ENCODE data around the gene ELOVL4. TPM values are rescaled to one million over a fixed set of nuclear protein-coding genes. Genes with fewer than 3 reads are reported as not detected.

ELOVL4 gene
- total RNA-seq, 6 experiments from 2014 or later: 5.7 to 7.4 (median 6.7) TPM

GRCh38 chr6:79913369-79913768 is 34.0 kb downstream of the ELOVL4 start:
- H3K4me3 Mint-ChIP-seq: no peak overlapping the region
- no peaks in the 10 kb centered on the region for H3K27me3 Mint-ChIP-seq (ENCODE audit: insufficient read depth)
- H3K27ac Mint-ChIP-seq: no peak overlapping the region
- DNase-seq: no peak
- no peaks in the 10 kb centered on the region for H3K9me3 Mint-ChIP-seq
- no peak for TF ChIP-seq CTCF (IDR thresholded peaks at IDR 0.05)
- H3K36me3 Mint-ChIP-seq (ENCODE audit: low read depth): no peaks in the 10 kb centered on the region
- no peaks in the 10 kb centered on the region for H3K4me1 Mint-ChIP-seq (ENCODE audit: low read depth)

GRCh38 chr6:79911992-79912391 is 35.4 kb downstream of the ELOVL4 start:
- Mint-ChIP-seq H3K27me3 (ENCODE audit: insufficient read depth) (no peaks in the 10 kb centered on the region), H3K36me3 (ENCODE audit: low read depth) (no peaks in the 10 kb centered on the region), H3K4me1 (ENCODE audit: low read depth) (no peaks in the 10 kb centered on the region), H3K4me3 (no peak overlapping the region), H3K27ac (no peak overlapping the region), H3K9me3 (no peaks in the 10 kb centered on the region)
- DNase-seq: no peak
- no peak for TF ChIP-seq CTCF (IDR thresholded peaks at IDR 0.05)

GRCh38 chr6:79909517-79909916 is 37.8 kb downstream of the ELOVL4 start:
- Mint-ChIP-seq H3K4me3 (no peak overlapping the region), H3K9me3 (no peaks in the 10 kb centered on the region), H3K4me1 (ENCODE audit: low read depth) (no peaks in the 10 kb centered on the region), H3K27ac (no peak overlapping the region), H3K36me3 (ENCODE audit: low read depth) (no peaks in the 10 kb centered on the region), H3K27me3 (ENCODE audit: insufficient read depth) (no peaks in the 10 kb centered on the region)
- no peak for TF ChIP-seq CTCF (IDR thresholded peaks at IDR 0.05)
- DNase-seq: no peak

GRCh38 chr6:79902046-79902445 is 45.3 kb downstream of the ELOVL4 start:
- Mint-ChIP-seq H3K4me1 (ENCODE audit: low read depth) (no peaks in the 10 kb centered on the region), H3K27me3 (ENCODE audit: insufficient read depth) (peaks cover 11% of the 10 kb centered on the region), H3K4me3 (no peak overlapping the region), H3K27ac (no peak overlapping the region), H3K9me3 (no peaks in the 10 kb centered on the region), H3K36me3 (ENCODE audit: low read depth) (no peaks in the 10 kb centered on the region)
- no peak for TF ChIP-seq CTCF (IDR thresholded peaks at IDR 0.05)
- no peak for DNase-seq

GRCh38 chr6:79898076-79898475 is 49.3 kb downstream of the ELOVL4 start:
- Mint-ChIP-seq H3K4me1 (ENCODE audit: low read depth) (peaks cover 20% of the 10 kb centered on the region), H3K27ac (no peak overlapping the region), H3K4me3 (no peak overlapping the region), H3K9me3 (no peaks in the 10 kb centered on the region), H3K36me3 (ENCODE audit: low read depth) (no peaks in the 10 kb centered on the region), H3K27me3 (ENCODE audit: insufficient read depth) (peaks cover 9% of the 10 kb centered on the region)
- DNase-seq: no peak
- no peak for TF ChIP-seq CTCF (IDR thresholded peaks at IDR 0.05)

- no peaks in the 10 kb centered on the region for H3K36me3 Mint-ChIP-seq (ENCODE audit: low read depth)
Measured at GRCh38 chr6:79896075-79896449, 51.3 kb downstream of the ELOVL4 start.

More at GRCh38 chr6:79896075-79896449, 51.3 kb downstream of the ELOVL4 start:
- H3K27ac Mint-ChIP-seq: no peak overlapping the region
- H3K4me1 Mint-ChIP-seq (ENCODE audit: low read depth): peaks cover 20% of the 10 kb centered on the region
- peaks cover 6% of the 10 kb centered on the region; the same call in 1 of the 2 replicates for H3K27me3 Mint-ChIP-seq (ENCODE audit: insufficient read depth)
- TF ChIP-seq CTCF (IDR thresholded peaks at IDR 0.05): no peak
- 0 out of 2 replicates have a peak, but pooled peaks cover under 1% of the 10 kb centered on the region for H3K9me3 Mint-ChIP-seq
- H3K4me3 Mint-ChIP-seq: no peak overlapping the region
- DNase-seq: no peak
